PC-9 (cell line): ENCODE results near the gene DDX41. TPM values are rescaled to one million over a fixed set of nuclear protein-coding genes. Genes with fewer than 3 reads are reported as not detected.

Source experiments
- BruUV-seq: library from RNA; stranded (reverse); fragments of 400-500 nt; replicated peaks from 2 replicates; lab custom pipeline; 2021; lab: Mats Ljungman, UMichigan
- CTCF ChIA-PET: fragments of 300-600 bp; sonication (Branson Sonifier 250); formaldehyde crosslinking; loops from one replicate; lab custom pipeline; 2022; ENCODE audit warnings: antibody characterized with exemption; lab: Charles Lee
- POLR2A ChIA-PET: fragments of 300-600 bp; sonication (Branson Sonifier 250); formaldehyde crosslinking; loops from one replicate; lab custom pipeline; 2022; ENCODE audit warnings: antibody characterized with exemption; ENCODE audit not compliant: unreplicated experiment; lab: Charles Lee
- DNase-seq, 2 experiments: peaks; one replicate each; pipeline versions ENCODE4 v3.0.0 to v3.0.0-alpha.2; 2015 to 2022; ENCODE audit warnings: mixed read lengths in 1 of 2
- H2AFZ ChIP-seq: fragments of 200-600 bp; sonication (generic); 2 replicates; pipeline ENCODE4 v1.8.1; 2017; ENCODE audit warnings: antibody characterized with exemption
- H3F3A ChIP-seq: fragments of 200-600 bp; sonication (generic); 2 replicates; pipeline ENCODE4 v1.8.1; 2017; ENCODE audit warnings: antibody characterized with exemption, mild to moderate bottlenecking, low read depth; ENCODE audit not compliant: insufficient read depth
- H3K27ac ChIP-seq: fragments of 200-600 bp; sonication (generic); 2 replicates; pipeline ENCODE4 v1.6.1; 2016; ENCODE audit warnings: mixed run types
- H3K27me3 ChIP-seq: fragments of 200-600 bp; sonication (generic); 2 replicates; pipeline ENCODE4 v1.6.1; 2016; ENCODE audit warnings: low read depth, mixed run types; ENCODE audit not compliant: insufficient read depth
- H3K36me3 ChIP-seq: fragments of 200-600 bp; sonication (generic); 2 replicates; pipeline ENCODE4 v1.6.1; 2016; ENCODE audit warnings: low read depth, mixed run types
- H3K4me1 ChIP-seq: fragments of 200-600 bp; sonication (generic); replicated peaks from 2 replicates; pipeline ENCODE4 v1.6.1; 2016; ENCODE audit warnings: mixed run types; ENCODE audit not compliant: insufficient read depth
- H3K4me2 ChIP-seq: fragments of 200-600 bp; sonication (generic); 2 replicates; pipeline ENCODE4 v1.6.1; 2017; ENCODE audit warnings: mixed run types
- H3K4me3 ChIP-seq: fragments of 200-600 bp; sonication (generic); 2 replicates; pipeline ENCODE4 v1.6.1; 2016; ENCODE audit warnings: mixed run types
- H3K79me2 ChIP-seq: fragments of 200-600 bp; sonication (generic); 2 replicates; pipeline ENCODE4 v1.6.1; 2017; ENCODE audit warnings: low read depth, mixed run types
- H3K9me2 ChIP-seq: fragments of 200-600 bp; sonication (generic); 2 replicates; pipeline ENCODE4 v1.8.1; 2017; ENCODE audit warnings: mild to moderate bottlenecking; ENCODE audit not compliant: insufficient read depth
- H3K9me3 ChIP-seq: fragments of 200-600 bp; sonication (generic); 2 replicates; pipeline ENCODE4 v1.8.1; 2016; ENCODE audit warnings: low read depth; ENCODE audit not compliant: insufficient read depth
- H4K20me1 ChIP-seq: fragments of 200-600 bp; sonication (generic); 2 replicates; pipeline ENCODE4 v1.8.1; 2017; ENCODE audit not compliant: insufficient read depth
- EZH2 ChIP-seq: fragments of 200-600 bp; sonication (generic); IDR thresholded peaks from 2 replicates; pipeline ENCODE4 v1.8.0; 2017; ENCODE audit warnings: antibody characterized with exemption, low read depth
- intact Hi-C: fragments of 100-400 bp; cut with micrococcal nuclease; formaldehyde crosslinking; loops from one replicate; pipeline ENCODE4 v1.10.0; 2022; ENCODE audit not compliant: unreplicated experiment
- total RNA-seq: library from RNA; stranded (reverse); gene quantifications from 2 replicates; pipeline ENCODE4 v1.2.3, GENCODE V29; 2021
- TF ChIP-seq, protein P1 (sequence below): fragments of 200-600 bp; sonication (generic); conservative IDR thresholded peaks from 2 replicates; pipeline ENCODE4 v1.6.1; 2017; ENCODE audit warnings: mixed run types, antibody characterized with exemption, mild to moderate bottlenecking, moderate library complexity

DDX41 gene
- total RNA-seq, 1 experiment from 2014 or later, result 93.1 TPM

DNA sequence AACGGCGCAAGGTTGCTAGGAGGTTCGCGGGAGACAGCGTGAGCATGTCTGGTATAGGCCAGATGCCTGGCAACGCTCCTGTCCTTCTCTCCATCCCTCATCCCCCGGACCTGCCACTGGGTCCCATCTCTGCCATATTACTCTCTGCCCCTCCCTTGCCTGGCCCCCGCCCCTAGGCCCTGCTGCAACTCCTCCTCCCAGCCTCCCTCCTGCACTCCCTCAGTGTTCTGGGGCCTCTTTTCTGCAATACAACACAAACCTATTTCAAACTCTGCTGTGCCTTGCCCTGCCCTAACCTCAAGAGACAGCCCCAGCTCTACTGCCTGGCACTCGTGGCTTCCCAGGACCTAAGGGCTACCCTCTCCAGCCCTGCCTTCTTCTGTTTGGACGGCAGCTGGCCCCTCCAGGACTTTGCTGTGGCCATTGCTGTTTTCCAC, 34.4 kb downstream of the DDX41 start:
- Histone ChIP-seq H3K27me3 (no peaks in the 10 kb centered on the region), H3F3A (peaks cover 47% of the 10 kb centered on the region), H3K27ac (no peak overlapping the region), H3K4me1 (no peaks in the 10 kb centered on the region), H3K79me2 (no peaks in the 10 kb centered on the region), H4K20me1 (no peaks in the 10 kb centered on the region), H3K9me3 (no peaks in the 10 kb centered on the region), H3K36me3 (no peaks in the 10 kb centered on the region), H3K4me2 (no peak overlapping the region), H3K9me2 (no peaks in the 10 kb centered on the region), H3K4me3 (no peak overlapping the region), H2AFZ (no peak overlapping the region)
- ChIA-PET CTCF (no interaction called here), POLR2A (no interaction called here)
- intact Hi-C loops, result no loop called here
- no TSS peak for BruUV-seq
- TF ChIP-seq, protein P1, sequence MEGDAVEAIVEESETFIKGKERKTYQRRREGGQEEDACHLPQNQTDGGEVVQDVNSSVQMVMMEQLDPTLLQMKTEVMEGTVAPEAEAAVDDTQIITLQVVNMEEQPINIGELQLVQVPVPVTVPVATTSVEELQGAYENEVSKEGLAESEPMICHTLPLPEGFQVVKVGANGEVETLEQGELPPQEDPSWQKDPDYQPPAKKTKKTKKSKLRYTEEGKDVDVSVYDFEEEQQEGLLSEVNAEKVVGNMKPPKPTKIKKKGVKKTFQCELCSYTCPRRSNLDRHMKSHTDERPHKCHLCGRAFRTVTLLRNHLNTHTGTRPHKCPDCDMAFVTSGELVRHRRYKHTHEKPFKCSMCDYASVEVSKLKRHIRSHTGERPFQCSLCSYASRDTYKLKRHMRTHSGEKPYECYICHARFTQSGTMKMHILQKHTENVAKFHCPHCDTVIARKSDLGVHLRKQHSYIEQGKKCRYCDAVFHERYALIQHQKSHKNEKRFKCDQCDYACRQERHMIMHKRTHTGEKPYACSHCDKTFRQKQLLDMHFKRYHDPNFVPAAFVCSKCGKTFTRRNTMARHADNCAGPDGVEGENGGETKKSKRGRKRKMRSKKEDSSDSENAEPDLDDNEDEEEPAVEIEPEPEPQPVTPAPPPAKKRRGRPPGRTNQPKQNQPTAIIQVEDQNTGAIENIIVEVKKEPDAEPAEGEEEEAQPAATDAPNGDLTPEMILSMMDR, result no peak
- TF ChIP-seq EZH2, result no peak
- DNase-seq, result peak in 1 of 2 experiments; percentile 19

DNA sequence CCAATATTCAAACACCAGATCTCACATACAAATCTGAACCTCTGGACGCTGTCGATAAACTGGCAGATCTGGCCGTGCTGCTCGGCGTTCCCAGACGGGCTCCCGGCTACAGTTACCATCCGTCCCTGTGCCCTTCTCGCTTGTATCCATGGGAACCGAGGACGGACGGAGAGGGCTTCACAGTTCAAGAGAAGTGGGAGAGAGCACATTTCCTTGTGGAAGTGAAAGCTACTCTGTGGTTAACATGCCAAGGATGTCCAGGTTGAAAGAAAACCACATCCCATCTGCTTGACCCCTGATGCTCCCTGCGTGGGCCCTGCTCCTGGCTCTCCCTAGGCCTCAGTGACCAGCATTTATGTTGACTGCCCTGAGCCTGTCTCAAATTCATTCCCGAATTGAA, 37.0 kb downstream of the DDX41 start:
- Histone ChIP-seq H3K9me2 (no peaks in the 10 kb centered on the region), H3K79me2 (no peaks in the 10 kb centered on the region), H3K27ac (no peak overlapping the region), H3K36me3 (no peaks in the 10 kb centered on the region), H3K4me2 (no peak overlapping the region), H3K4me1 (no peaks in the 10 kb centered on the region), H3K9me3 (no peaks in the 10 kb centered on the region), H3F3A (peaks cover 49% of the 10 kb centered on the region), H4K20me1 (no peaks in the 10 kb centered on the region), H3K4me3 (no peak overlapping the region), H2AFZ (no peak overlapping the region), H3K27me3 (no peaks in the 10 kb centered on the region)
- POLR2A ChIA-PET, result interaction anchor here (0.6 kb wide), 2 partner anchors 13 to 37 kb away, joined by 3 to 8 read pairs; partner anchors contain the start of gene DDX41
- BruUV-seq, result no TSS peak
- intact Hi-C loops, result no loop called here
- no peak for TF ChIP-seq EZH2
- TF ChIP-seq, protein P1, result no peak
- CTCF ChIA-PET, result no interaction called here
- peak in 1 of 2 experiments; percentile 24 for DNase-seq

DNA sequence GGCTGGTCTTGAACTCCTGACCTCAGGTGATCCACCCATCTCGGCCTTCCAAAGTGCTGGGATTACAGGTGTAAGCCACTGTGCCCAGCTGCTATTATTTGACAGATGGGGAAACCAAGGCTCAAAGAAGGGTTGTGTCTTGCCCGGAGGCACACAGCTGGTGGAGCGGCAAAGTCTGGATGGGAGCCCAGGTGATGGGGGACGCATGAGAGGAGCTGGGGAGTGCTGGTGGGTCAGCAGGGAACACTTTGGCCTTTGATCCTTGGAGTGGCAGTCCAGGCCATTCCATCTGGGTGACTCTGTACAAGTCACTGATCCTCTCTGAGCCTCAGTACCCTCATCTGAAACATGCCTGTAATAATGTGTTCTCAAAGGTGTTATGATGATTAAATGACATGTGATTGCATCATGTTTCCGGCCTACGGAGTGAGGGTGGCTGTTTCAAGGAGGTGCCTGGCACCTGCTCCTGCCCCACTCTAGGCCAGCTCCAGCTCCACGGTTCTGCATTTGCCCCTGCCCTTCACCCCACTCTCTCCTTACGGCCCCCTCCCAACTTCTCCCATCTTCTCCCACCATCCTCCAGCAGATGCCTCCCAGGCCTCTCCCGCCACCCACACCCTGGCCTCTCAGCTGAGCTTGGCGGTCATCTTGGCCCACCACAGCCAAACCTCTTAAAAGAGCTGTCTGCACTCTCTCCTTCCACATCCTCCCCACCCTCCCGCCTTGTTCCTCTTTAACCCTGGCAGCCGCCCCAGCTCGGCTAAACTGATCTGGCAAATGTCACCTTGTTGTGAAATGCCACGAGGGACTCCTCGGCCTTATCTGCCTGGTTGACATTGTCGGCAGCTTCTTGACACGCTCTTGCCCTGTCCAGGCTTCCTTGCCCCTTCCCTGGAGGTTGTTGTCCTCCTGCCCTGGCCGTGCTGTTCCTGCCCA, 37.8 kb downstream of the DDX41 start:
- intact Hi-C loops, result no loop called here
- no peaks in the 10 kb centered on the region for H3K79me2 ChIP-seq
- H2AFZ ChIP-seq, result no peak overlapping the region
- H3K4me2 ChIP-seq, result no peak overlapping the region
- CTCF ChIA-PET, result interaction anchor here (1.0 kb wide), 1 partner anchor 23 kb away, joined by 4 read pairs; no protein-coding TSS in a partner anchor
- H3K27ac ChIP-seq, result no peak overlapping the region
- no peak overlapping the region for H3K4me3 ChIP-seq
- H3K36me3 ChIP-seq, result no peaks in the 10 kb centered on the region
- DNase-seq, result no peak
- H3K9me2 ChIP-seq, result no peaks in the 10 kb centered on the region
- TF ChIP-seq EZH2, result no peak
- TF ChIP-seq, protein P1, result no peak
- H3K9me3 ChIP-seq, result no peaks in the 10 kb centered on the region
- H3F3A ChIP-seq, result peaks cover 57% of the 10 kb centered on the region
- no TSS peak for BruUV-seq
- POLR2A ChIA-PET, result interaction anchor here (0.6 kb wide), 3 partner anchors 13 to 38 kb away, joined by 3 to 8 read pairs (median 3); partner anchors contain the start of gene DDX41
- no peaks in the 10 kb centered on the region for H3K4me1 ChIP-seq
- no peaks in the 10 kb centered on the region for H4K20me1 ChIP-seq
- no peaks in the 10 kb centered on the region for H3K27me3 ChIP-seq
